ENCODE results near the gene MTG2. TPM values are rescaled to one million over a fixed set of nuclear protein-coding genes. Genes with fewer than 3 reads are reported as not detected.

MTG2 gene
- total and polyA plus RNA-seq, 11 donors: 20.7 to 40.7 (median 27.9) TPM

DNA sequence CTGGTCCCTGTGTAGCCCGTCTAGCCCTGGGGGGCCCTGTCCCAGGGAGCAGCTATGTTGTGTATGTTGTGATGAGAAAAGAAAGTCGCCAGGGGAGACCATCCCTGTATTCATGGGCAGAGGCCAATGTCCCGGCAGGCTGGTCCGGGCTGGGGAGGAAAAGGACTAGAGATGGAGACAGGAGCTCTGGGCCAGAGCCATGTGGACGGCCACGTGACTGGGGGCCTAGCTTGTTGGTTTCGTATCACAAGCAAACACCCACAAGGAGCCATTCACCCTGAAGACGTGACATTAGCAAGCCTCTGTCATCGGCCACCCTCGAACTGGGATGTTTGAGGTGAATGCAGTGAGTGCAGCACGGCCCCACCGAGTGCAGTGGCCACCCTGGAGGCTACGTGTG, 40.1 kb downstream of the MTG2 start:
- ATAC-seq (no peak), DNase-seq (no peak)
- peaks cover 0 to 29% (median 10%) of the 10 kb centered on the region in 12 donors for H3K4me1 ChIP-seq
- no peak overlapping the region for H3K4me3 ChIP-seq
- H3K9me3 ChIP-seq: no peaks in the 10 kb centered on the region
- intact Hi-C loops (cut with DNase I): no loop called here
- WGBS, 4 donors: 69 to 87% (median 78%) methylated on average over 11 to 13 of the region's 13 CpGs
- no peaks in the 10 kb centered on the region for H3K36me3 ChIP-seq
- no peak overlapping the region for H3K27ac ChIP-seq
- H3K27me3 ChIP-seq: peaks cover 38 to 78% (median 48%) of the 10 kb centered on the region in 9 donors
- TF ChIP-seq, protein P1, sequence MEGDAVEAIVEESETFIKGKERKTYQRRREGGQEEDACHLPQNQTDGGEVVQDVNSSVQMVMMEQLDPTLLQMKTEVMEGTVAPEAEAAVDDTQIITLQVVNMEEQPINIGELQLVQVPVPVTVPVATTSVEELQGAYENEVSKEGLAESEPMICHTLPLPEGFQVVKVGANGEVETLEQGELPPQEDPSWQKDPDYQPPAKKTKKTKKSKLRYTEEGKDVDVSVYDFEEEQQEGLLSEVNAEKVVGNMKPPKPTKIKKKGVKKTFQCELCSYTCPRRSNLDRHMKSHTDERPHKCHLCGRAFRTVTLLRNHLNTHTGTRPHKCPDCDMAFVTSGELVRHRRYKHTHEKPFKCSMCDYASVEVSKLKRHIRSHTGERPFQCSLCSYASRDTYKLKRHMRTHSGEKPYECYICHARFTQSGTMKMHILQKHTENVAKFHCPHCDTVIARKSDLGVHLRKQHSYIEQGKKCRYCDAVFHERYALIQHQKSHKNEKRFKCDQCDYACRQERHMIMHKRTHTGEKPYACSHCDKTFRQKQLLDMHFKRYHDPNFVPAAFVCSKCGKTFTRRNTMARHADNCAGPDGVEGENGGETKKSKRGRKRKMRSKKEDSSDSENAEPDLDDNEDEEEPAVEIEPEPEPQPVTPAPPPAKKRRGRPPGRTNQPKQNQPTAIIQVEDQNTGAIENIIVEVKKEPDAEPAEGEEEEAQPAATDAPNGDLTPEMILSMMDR (IDR thresholded peaks at IDR 0.05): no peak

- no peaks in the 10 kb centered on the region for H3K36me3 ChIP-seq
- H3K9me3 ChIP-seq: no peaks in the 10 kb centered on the region
- H3K27ac ChIP-seq: no peak overlapping the region
- 83 to 88% (median 86%) methylated on average over 5 to 9 of the region's 9 CpGs; no CpG with 5 or more reads in 1 of the 4 donors for WGBS, 4 donors
- ATAC-seq (no peak), DNase-seq (no peak)
- H3K4me1 ChIP-seq: peaks cover 0 to 29% (median 10%) of the 10 kb centered on the region in 12 donors
- TF ChIP-seq, protein P1 (IDR thresholded peaks at IDR 0.05): no peak
- no peak for TF ChIP-seq POLR2A (IDR thresholded peaks at IDR 0.05)
- H3K4me3 ChIP-seq: no peak overlapping the region
- H3K27me3 ChIP-seq: peaks cover 32 to 76% (median 42%) of the 10 kb centered on the region in 9 donors
- intact Hi-C loops (cut with DNase I): no loop called here
Observed at GRCh38 chr20:62223571-62223970, 40.7 kb downstream of the MTG2 start.

- H3K27me3 ChIP-seq: peaks cover 28 to 69% (median 35%) of the 10 kb centered on the region in 9 donors
- DNase-seq (no peak), ATAC-seq (no peak)
- no peak overlapping the region for H3K4me3 ChIP-seq
- no peaks in the 10 kb centered on the region for H3K9me3 ChIP-seq
- TF ChIP-seq, protein P1 (IDR thresholded peaks at IDR 0.05): no peak
- no peak for TF ChIP-seq POLR2A (IDR thresholded peaks at IDR 0.05)
- peaks cover 0 to 22% (median 9%) of the 10 kb centered on the region in 12 donors for H3K4me1 ChIP-seq
- intact Hi-C loops (cut with DNase I): no loop called here
- H3K36me3 ChIP-seq: no peaks in the 10 kb centered on the region
- H3K27ac ChIP-seq: no peak overlapping the region
- 57 to 67% (median 62%) methylated on average over 19 to 21 of the region's 21 CpGs for WGBS, 4 donors
Observed at GRCh38 chr20:62224113-62224855, 41.5 kb downstream of the MTG2 start.

GRCh38 chr20:62225026-62225425, 42.2 kb downstream of the MTG2 start:
- 85 to 92% (median 89%) methylated on average over 11 to 13 of the region's 13 CpGs for WGBS, 4 donors
- intact Hi-C loops (cut with DNase I): no loop called here
- TF ChIP-seq, protein P1 (IDR thresholded peaks at IDR 0.05): no peak
- TF ChIP-seq POLR2A (IDR thresholded peaks at IDR 0.05): no peak
- DNase-seq: no peak
- H3K4me3 ChIP-seq: no peak overlapping the region
- peaks cover 28 to 66% (median 32%) of the 10 kb centered on the region in 9 donors for H3K27me3 ChIP-seq
- ATAC-seq: no peak
- H3K4me1 ChIP-seq: peaks cover 0 to 15% (median 6%) of the 10 kb centered on the region in 12 donors
- no peak overlapping the region for H3K27ac ChIP-seq
- no peaks in the 10 kb centered on the region for H3K36me3 ChIP-seq
- no peaks in the 10 kb centered on the region for H3K9me3 ChIP-seq
